TTC549 (cell line): ENCODE results near the gene COL18A1.
"Not testable (repeated sequence)": the region's sequence is repeated elsewhere in the genome, so short reads cannot be mapped to it uniquely, and the experiment has no call there.

ENCODE experiments used
- FAIRE-seq: peaks from 2 replicates; lab custom pipeline; 2012; peaks lifted over from hg19 to GRCh38; lab: Jason Lieb, UNC

The COL18A1 gene

DNA sequence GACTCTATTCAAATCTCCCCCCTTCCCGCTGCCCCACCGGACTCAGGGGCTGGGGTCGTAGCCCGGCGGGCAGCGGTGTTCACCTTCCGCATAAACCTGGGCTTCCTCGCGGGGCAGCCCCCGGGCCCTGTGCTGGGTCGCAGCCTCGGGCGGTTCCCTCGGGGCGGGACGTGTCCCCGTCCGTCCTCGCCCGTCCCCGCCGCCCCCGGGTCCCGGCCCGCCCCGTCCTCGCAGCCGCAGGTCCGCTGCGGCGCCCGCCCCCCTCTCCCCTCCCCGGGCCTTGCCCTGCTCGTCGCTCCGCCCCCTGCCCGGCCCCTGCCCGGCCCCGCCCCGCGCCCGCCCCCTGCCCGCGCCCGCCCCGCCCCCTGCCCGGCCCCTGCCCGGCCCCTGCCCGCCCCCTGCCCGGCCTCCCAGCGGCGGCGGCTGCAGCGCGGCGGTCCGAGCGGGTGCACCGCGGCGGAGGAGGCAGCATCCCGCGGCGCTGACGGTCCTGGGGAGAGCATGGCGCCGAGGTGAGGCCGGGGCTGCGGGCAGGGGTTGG, at the start of gene COL18A1:
TSS of gene COL18A1 (plus strand) at position 436 of the 541 bp plus-strand sequence. CDS start at position 502, 66 bp downstream.
- no peak for FAIRE-seq

DNA sequence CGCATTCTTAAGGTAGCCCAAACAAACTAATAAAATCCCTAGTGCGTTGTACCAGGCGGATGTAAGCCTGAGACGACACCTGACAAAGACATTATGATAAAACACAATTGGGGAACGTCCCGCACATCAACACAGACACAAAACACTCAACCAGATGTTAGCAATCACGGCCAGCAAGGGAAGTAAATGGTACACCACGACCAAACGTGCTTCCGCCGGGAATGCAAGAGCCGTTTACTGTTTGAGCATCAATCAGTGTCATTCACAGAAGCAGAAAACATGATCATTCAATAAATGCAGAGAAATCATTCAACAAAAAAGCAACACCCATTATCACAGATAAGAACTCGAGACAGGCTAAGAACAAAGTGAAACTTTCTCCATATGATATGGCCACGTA, 49.4 kb upstream of the COL18A1 start:
- no peak for FAIRE-seq

DNA sequence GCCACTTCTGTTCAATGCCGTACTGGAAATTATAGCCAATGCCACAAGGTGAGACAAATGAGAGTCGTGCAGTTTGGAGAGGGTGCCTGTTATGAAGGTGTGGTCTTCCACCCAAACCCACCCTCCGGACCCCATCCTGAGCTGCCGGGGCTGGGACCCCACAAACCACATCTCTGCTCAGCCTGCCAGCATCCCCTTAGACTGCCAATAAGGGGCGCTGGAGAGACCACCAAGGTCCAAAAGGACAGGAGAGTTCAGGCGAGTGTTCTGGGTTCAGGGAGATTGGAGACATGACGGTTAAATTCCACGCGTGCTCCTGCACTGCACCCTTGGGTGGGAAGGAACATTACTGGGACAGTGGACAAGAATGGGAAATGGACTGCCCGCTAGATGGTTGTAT, 48.7 kb upstream of the COL18A1 start:
- FAIRE-seq: no peak

DNA sequence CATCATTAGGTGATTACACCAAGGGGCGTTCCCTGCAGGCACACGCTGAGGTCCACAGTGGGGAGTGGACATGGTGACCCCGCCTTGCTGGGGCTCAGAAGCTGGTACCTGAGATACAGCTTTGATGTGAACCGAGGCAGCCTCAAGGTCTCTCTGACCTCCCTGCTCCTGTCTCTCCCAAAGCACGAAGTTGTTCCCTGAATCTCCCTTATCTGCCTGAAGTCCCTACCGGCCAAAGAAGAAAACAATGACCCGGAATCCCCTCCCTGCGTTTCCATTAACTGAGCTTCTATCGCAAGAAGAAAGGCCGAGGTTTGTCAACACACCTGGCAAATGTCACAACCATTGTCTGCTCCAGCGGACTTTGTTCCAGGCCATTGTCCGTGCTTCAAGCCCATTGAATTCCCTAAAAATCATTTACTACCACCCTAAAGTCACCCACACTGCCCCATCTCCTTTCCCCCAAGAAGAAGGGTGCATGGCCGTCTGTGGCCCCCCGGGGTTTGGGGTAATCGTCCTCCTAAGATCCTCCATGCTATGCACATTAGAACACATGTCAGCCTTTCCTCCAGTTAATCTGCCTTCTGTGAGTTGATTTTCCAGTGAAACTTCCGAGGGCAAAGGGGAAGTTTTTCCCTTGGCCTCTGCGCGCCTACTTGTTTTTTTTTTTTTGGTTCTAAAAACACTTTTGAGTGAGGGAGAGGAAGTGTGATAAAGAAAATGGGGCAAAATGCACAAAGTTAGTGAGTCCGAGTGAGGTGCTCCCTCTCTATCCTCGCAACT, 48.1 kb upstream of the COL18A1 start:
- FAIRE-seq: no peak

DNA sequence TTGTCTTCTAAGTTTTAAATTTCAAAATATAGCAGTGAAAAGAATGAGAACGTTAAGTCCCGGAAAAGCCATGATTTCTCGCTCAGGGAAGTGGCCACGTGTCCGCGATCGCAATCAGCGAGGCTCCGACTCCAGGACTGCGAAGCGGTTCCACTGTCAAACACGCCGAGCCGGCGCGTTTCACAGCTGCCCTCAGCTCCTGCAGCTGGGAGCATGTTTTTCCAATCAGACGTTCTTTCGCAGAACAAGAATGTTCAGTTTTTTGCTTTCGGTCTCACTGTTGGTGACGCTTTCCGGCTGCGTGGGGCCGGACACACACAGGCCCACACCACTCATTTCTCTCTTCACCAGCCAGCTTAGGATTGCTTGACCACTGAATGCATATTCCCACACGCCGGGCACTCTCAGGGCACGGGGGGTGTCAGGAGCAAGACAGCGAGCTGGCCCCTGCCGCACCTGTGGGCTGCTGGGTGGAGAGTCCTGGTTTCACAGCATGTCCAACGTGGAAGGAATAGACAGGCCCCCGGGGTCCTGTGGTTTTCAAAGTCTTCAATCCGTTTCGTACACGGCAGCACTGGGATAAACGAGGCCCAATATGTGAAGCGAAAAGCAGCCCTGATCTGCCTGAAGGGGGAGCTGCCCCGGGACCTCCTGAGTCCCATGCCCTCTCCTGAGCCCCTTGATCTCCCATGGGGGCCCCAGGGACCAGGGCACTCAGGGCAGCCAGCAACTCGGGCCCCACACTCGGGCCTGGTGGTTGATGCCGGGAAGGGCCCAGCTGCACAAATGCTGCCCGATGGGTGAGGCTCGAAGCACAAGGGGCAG, 47.3 kb upstream of the COL18A1 start:
- FAIRE-seq: no peak

DNA sequence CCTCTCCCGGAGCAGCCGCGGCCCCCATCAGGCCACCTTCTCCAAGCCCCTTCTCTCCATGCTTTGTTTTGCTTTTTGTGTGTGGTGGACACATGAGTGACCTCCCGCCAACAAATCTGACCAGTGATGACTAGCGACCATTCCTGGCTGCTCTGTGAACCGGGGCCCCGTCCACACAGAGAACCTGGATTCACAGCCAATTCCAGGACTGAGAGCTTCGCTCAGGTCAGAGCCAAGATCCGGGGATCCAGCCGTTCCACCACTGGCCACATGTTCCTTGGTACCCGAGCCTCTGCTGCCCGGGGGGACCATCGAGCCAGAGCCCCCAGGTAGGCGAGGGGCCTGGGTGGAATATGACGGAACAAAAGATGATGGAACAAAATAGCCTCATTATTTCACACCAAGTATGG, 46.7 kb upstream of the COL18A1 start:
- no peak for FAIRE-seq

DNA sequence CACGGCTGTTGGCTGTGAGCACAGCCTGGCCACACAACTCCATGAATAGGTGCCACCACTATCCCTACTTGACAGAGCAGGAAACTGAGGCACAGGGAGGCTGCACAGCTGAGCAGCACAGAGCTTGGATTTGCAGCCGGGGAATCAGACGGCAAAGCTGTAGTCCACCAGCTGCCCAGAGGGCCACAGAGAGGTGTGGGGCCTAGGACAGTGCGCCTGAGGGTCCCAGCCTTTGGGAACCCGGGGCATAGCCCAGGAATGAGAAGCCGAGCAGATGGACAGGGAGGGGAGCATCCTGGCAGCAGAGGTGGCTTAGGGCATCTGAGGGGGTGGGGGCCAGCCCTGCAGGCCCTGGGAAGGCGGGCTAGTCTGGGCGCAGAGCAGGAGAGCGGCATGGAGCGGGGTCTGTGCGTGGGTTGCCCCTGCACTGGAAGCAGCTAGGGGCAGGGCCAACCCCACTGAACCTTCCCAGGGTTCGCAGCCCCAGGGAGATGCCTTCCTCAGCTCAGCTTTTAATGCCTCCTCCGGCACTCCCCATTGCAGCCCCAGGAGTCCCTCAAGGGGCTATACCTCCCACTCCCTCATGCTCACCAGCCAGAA, 46.2 kb upstream of the COL18A1 start:
- FAIRE-seq: no peak

DNA sequence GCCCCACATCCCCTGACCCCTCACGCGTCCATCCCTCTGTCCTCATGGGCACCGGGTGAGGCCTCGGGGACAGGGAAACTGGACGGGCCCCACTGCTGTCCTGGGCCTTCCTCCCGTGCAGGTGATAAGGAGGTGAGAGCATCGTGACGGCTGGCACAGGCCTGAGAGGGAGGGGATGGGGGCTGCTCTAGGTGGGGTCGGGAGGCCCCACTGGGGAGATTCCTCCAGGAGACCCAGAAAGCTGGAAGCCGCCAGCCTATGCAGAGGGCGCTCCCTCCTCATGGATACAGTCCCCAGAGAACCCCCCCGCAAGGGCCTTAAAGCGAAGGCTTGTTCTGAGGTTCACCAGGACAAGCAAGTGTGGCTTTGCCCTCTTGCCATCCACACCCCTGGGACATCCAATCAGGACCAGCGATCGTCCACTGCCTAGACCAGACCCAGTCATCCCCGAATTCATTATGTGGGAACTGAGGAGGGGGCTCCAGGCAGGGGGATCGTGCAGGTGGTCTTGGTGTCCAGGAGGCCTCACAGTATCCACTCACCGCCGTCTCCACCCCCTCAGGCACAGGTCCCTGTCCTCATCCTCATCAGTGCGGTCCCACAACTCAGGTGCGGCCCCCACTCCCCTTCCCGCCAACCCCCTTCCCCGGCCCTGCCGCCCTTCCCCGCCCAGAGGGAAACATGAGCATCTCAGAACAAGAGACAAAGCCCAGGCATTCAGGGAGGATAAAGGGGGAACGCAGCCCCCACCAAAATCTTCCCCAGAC, 45.3 kb upstream of the COL18A1 start:
- no peak for FAIRE-seq

DNA sequence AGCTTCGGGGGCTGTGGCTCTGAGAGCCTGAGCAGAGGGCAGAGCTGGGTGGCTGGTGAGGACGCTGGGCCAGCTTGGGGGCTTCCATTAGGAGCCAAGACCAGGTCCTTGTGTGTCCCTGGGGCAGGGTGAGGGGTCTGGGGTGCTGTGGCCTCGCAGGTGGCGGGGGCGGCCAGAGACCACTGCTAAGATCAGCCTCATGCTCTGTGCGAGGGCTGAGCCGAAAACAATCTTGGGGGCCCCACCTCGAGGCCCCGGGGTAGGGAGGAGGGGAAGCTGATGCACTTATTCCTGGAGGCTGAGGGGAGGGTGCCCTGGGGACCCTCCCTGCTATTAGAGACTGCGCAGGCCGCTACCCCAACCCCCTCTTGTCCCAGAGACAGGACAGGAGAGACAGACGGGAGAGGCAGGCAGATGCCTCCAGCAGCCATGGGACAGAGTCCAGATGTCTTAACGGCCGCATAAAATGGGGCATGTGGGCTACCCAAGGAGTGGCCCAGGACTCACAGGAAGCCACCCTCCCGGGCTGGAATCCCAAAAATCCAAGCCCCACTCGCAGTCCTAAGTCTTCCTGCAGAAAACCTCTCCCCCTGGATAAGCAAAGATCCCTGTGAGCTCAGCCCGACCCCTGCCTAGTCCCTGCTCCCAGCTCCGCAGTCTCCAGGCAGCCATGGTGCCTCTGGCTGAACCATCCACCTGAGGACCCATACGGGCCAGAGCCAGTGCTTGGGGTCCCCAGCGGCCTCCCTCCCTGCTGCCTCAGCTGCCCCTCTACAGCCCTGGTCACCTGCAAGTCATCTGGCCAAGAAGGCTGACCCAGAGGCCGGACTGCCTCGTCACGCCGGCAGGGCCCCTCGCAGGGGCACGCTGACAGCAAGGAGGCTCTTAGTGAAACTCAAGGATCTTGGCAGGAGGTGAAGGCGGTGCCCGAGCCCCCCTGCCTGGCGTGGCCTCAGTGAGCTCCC, 43.6 kb upstream of the COL18A1 start:
- no peak for FAIRE-seq

DNA sequence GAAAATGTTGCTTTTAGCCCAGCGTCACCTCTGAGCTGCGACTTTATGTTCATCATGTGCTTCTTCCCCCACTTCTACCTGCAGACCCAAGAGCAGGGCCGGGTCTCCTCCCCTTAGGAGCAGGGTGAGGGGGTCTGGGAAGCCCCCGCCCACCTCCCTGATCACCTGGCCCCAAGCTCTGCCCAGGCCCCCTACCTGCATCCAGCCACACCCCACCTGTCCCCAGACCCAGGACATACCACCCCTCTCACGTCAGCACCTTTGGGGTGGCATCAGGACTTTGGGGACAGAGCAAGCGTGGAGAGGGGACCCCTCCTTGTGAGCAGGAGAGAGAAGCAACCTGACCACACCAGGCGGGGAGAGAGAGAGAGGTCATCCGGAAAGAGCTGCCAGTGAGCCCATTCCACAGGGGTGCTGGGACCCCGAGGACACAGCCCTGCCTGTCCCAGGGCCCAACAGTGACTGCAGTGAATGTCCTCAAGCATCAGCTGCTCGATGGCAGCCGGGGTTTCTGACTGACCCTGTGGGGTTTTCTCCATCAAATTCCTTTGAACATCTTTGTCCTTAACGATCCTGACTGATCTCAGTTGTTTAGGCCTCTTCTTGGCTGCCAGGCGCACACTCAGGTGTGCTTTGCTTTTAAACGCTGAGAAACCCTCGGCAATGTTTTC, 42.8 kb upstream of the COL18A1 start:
- no peak for FAIRE-seq

DNA sequence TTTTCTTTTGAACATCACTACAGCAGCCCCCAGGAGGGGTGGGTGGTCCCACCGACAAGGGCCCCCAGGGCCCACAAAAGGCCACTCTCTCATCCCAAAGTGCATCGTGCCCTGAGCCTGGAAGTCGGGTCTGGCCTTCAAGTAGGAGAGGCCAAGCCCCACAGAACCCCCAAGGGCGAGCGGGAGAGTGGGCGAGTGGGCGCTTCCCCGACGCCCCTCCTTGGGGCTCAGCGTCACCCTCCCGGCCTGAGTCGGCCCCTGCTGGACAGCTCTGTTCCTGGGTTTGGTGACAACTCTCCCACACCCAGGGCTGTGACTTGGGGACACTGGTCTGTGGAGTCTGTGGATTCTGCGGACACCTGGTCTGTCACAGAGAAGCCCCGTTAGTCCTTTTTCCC, 42.2 kb upstream of the COL18A1 start:
- no peak for FAIRE-seq

DNA sequence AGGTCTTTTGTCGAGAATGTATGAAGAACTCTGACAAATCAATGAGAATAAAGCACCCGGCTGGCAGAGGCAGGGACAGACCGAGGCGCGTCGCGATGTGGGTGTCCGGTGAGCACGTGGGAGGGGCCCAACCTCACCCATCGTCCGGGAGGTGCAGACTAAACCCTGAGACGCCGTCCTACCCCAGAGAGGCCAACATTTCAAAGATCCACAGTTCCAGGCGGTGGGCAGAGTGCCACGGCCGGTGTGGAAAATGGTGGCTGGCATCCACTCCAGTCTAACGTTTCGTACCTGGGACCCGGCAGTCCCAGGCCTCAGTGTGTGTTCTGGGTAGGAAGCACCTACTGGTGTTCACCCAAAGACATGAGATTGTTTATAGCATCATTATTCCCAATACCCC, 41.7 kb upstream of the COL18A1 start:
- FAIRE-seq: not testable (repeated sequence)

DNA sequence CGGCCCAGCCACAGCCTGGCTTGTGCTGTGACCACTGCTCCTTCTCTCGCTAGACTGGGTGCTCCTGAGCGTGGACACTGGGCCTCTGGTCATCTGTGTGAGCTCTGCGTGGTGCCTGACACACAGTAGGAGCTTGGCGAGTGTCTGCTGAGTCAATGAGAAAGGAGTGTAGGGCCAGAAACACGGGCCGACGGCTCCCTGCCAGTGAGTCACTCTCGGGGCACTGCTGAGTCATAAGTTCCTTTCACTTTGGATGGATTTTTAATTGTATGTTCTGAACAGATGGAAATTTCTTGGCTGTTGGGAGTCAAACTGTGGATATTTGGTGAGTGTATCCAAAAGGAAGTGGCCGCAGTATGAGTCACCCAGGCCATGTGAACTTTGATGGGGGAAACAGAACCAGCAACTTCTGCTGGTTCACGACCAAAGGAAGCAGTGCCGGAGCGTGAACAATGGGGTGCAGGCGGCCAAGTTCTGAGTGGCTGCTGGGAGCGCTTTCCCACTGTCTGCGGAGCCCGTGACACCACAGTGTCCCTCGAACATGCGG, 41.0 kb upstream of the COL18A1 start:
- FAIRE-seq: no peak

DNA sequence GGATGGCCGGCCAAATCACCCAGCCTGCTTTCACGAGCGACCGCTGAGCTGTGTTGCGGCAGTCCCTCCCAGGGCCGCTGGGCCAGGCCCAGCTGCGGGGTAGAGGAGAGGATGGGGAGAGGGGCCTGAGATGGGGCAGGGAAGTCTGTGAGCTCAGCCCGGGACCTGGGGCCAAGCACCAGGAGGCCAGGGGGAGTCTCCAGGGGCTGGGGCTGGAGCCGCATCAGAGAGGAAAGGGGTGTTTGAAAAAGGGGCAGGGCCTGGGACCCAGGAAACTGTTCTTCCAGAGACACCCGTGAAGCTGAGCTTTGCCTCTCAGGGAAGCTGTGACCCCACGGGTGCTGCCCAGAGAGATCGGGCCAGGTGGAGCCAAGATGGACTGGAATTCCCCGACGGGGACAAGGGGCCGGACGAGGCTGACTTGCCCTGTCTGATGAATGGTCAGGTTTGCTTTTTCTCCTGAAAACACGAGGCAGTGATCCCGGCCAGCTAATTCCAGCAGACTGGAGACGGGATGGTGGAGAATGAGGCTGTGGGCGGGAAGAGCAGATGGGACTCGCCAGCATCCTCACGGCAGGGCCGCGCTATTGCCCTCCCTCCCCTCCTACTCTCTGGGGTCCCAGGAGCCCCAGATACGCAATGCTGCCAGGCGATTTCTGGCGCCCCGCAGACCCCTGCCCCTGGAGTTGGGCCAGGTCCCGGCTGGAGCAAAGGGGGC, 40.3 kb upstream of the COL18A1 start:
- FAIRE-seq: no peak

DNA sequence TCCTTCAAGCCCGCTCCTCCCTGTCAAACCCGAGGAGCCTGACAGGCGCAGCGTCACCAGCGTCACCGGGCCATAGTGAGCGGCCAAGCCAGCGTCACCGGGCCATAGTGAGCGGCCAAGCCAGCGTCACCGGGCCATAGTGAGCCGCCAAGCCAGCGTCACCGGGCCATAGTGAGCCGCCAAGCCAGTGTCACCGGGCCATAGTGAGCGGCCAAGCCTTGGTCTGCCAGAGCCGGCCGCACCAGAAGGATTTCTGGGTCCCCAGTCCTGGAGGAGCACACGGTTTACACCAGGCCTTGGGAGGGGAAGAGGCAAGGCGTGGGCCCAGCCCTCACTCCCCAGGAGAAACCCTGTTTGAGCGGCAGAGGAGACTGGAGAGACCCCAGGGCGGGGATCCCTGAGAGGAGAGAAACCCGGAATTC, 39.8 kb upstream of the COL18A1 start:
- no peak for FAIRE-seq

DNA sequence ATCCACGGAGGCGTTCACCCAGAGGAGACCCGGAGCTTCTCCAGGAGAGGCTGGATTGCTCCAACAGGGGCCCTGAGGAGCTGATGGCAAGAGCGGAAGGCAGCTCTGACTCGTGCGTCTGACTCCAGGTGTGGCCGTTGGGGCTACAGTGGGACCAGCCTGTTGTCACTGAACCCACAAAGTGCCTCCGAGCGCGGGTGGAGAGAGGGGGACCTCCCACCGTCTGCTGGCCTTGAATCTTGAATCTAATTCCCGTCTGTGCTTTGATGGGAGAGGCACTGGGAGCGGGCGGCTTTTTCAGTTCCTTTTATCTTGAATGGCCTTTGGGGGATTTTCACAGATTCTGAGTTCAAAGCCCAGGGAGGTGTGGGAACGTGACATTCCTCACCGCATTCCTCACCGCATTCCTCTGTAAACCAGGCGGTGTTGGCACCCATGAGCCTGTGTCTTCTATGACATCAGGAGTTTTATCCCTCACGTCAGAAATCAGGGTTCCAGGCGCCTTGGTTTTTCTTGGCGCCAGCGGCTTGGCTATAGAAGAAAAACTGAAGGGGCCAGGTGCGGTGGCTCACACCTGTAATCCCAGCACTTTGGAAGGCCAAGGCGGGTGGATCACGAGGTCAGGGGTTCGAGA, 39.2 kb upstream of the COL18A1 start:
- no peak for FAIRE-seq

DNA sequence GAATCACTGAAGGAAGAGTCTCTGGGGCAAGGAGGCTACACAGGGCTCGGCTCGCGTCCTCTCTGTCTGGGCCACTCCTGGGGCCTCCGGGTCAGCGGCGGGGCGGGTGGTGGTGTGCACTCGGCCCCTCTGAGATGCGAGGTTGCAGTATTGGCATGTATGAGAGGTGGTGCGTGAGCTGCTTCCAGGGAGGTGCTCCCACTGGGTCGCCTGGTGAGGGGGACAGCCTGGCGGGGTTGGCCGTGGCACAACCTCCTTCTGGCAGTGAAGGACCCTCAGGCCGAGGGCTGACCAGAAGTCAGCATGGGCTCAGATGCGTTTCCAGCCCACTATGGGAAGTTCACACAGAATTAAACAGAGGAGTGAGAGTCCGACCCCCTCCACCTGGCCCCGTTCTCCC, 38.5 kb upstream of the COL18A1 start:
- no peak for FAIRE-seq

DNA sequence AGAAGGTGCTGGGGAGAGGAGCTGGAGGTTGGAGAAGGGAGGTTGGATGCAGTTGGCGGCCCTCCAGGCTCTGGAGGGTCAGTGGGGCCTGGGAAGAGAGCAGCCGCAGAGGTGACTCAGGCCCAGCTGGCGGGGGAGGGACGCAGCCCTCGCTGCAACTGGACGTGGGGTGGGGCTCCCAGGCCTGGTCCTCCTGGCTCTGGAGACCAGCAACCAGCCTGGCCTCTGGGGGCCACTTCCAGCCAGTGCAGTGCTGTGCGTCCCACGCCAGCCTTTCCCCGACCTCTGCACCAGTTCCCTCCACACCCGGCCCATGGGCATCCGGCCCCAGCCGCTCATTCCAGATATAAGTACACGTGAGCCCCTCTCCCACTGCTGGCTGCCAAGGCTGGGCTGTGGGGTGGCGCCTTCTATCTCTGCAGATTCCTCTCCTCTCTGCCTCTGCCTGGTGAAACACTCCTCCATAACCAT, 38.0 kb upstream of the COL18A1 start:
- no peak for FAIRE-seq
